ENCODE measurements around the gene OR2G2. TPM values are rescaled to one million over a fixed set of nuclear protein-coding genes. Genes with fewer than 3 reads are reported as not detected.

The OR2G2 gene
- total and polyA plus RNA-seq, 12 donors, result not detected

DNA sequence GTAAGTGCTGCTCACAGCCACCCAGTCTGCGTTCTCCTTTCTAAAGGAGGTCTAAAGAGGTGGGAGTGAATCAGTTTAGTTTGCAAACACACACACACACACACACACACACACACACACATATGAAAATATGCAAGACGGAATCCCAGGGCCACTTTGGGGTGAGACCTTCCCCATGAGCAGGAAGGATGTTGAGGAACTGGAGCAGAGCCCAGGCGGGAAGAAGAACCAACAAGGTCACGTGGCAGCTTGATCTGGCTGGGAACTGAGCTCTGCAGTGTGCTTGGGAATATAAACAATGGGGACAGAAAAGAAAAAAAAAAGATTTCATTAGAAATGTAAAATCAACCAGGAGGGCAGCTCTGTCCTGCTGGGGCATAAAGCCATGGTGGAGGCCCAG is 49.9 kb downstream of the OR2G2 start:
- Histone ChIP-seq H3K27ac (no peak overlapping the region), H3K9me3 (replicated peaks in 1 of 3) (no peaks in the 10 kb centered on the region), H3K27me3 (no peaks in the 10 kb centered on the region), H3K4me1 (replicated peaks in 1 of 2) (no peaks in the 10 kb centered on the region), H3K36me3 (replicated peaks in 1 of 2) (no peaks in the 10 kb centered on the region), H3K4me3 (no peak overlapping the region)
- 38 to 51% (median 47%) methylated on average over 4 of the region's 4 CpGs for WGBS, 4 donors
- intact Hi-C loops (cut with DNase I), result no loop called here
- peak in 6 of 7 donors; percentile 19 to 64 (median 26) for DNase-seq
- TF ChIP-seq, protein P1, sequence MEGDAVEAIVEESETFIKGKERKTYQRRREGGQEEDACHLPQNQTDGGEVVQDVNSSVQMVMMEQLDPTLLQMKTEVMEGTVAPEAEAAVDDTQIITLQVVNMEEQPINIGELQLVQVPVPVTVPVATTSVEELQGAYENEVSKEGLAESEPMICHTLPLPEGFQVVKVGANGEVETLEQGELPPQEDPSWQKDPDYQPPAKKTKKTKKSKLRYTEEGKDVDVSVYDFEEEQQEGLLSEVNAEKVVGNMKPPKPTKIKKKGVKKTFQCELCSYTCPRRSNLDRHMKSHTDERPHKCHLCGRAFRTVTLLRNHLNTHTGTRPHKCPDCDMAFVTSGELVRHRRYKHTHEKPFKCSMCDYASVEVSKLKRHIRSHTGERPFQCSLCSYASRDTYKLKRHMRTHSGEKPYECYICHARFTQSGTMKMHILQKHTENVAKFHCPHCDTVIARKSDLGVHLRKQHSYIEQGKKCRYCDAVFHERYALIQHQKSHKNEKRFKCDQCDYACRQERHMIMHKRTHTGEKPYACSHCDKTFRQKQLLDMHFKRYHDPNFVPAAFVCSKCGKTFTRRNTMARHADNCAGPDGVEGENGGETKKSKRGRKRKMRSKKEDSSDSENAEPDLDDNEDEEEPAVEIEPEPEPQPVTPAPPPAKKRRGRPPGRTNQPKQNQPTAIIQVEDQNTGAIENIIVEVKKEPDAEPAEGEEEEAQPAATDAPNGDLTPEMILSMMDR (IDR thresholded peaks at IDR 0.05), result no peak
- no peak for TF ChIP-seq POLR2A (IDR thresholded peaks at IDR 0.05)

GRCh38 chr1:247638781-247639180 is 50.6 kb downstream of the OR2G2 start:
- no peak overlapping the region for H3K27ac ChIP-seq
- no peaks in the 10 kb centered on the region for H3K36me3 ChIP-seq (replicated peaks in 1 of 2)
- DNase-seq, result no peak
- TF ChIP-seq, protein P1 (IDR thresholded peaks at IDR 0.05), result no peak
- H3K4me3 ChIP-seq, result no peak overlapping the region
- H3K9me3 ChIP-seq (replicated peaks in 1 of 3), result no peaks in the 10 kb centered on the region
- H3K4me1 ChIP-seq (replicated peaks in 1 of 2), result no peaks in the 10 kb centered on the region
- 75 to 85% (median 79%) methylated on average over 6 of the region's 6 CpGs for WGBS, 4 donors
- intact Hi-C loops (cut with DNase I), result no loop called here
- H3K27me3 ChIP-seq, result no peaks in the 10 kb centered on the region

Small RNA genes within 50 kb of the gene (small RNA-seq; reads per million reads assigned to genes)
- 0 reads per million in 2 donors for gene RF00026

Other genes with a start within 250 kb of the OR2G2 start
- 1 to 10 TPM in 8 of 9 donors, under 1 TPM in 1; 1.00 to 3.4 (median 2.2) TPM for gene NLRP3, start 172.2 kb upstream of the OR2G2 start, total RNA-seq
- 1 to 10 TPM in 1 of 3 donors, under 1 TPM in 2; 0.64 to 1.4 (median 0.67) TPM for gene NLRP3, start 172.2 kb upstream of the OR2G2 start, polyA plus RNA-seq
- gene OR2B11, start 130.3 kb upstream of the OR2G2 start, total RNA-seq, result not detected
- gene OR2B11, start 130.3 kb upstream of the OR2G2 start, polyA plus RNA-seq, result under 1 TPM in 1 of 3 donors, not detected in 2; 0.08 TPM
- under 1 TPM in 1 of 9 donors, not detected in 8; 0.11 TPM for gene OR2C3, start 51.9 kb upstream of the OR2G2 start, total RNA-seq
- under 1 TPM in 1 of 3 donors, not detected in 2; 0.02 TPM for gene OR2C3, start 51.9 kb upstream of the OR2G2 start, polyA plus RNA-seq
- under 1 TPM in 2 of 9 donors, not detected in 7; 0.11 to 0.76 TPM for gene GCSAML, start 39.2 kb upstream of the OR2G2 start, total RNA-seq
- gene GCSAML, start 39.2 kb upstream of the OR2G2 start, polyA plus RNA-seq, result under 1 TPM in 1 of 3 donors, not detected in 2; 0.03 TPM
- gene OR2G3, start 17.2 kb downstream of the OR2G2 start, total RNA-seq, result not detected
- gene OR2G3, start 17.2 kb downstream of the OR2G2 start, polyA plus RNA-seq, result not detected
- gene OR13G1, start 91.4 kb downstream of the OR2G2 start, total RNA-seq, result not detected
- gene OR13G1, start 91.4 kb downstream of the OR2G2 start, polyA plus RNA-seq, result not detected
- not detected for gene OR6F1, start 128.3 kb downstream of the OR2G2 start, total RNA-seq
- not detected for gene OR6F1, start 128.3 kb downstream of the OR2G2 start, polyA plus RNA-seq
- gene OR14K1, start 150.3 kb downstream of the OR2G2 start, total RNA-seq, result under 1 TPM in 2 of 9 donors, not detected in 7; 0.11 to 0.94 TPM
- not detected for gene OR14K1, start 150.3 kb downstream of the OR2G2 start, polyA plus RNA-seq
- gene OR14A2, start 159.8 kb downstream of the OR2G2 start, total RNA-seq, result not detected
- gene OR14A2, start 159.8 kb downstream of the OR2G2 start, polyA plus RNA-seq, result not detected
- gene OR1C1, start 172.2 kb downstream of the OR2G2 start, total RNA-seq, result not detected
- gene OR1C1, start 172.2 kb downstream of the OR2G2 start, polyA plus RNA-seq, result not detected
- not detected for gene OR14A16, start 235.8 kb downstream of the OR2G2 start, total RNA-seq
- gene OR14A16, start 235.8 kb downstream of the OR2G2 start, polyA plus RNA-seq, result not detected